Measurements from ENCODE around the gene TOR1A.
"Not testable (repeated sequence)": the region's sequence is repeated elsewhere in the genome, so short reads cannot be mapped to it uniquely, and the experiment has no call there.

TOR1A gene

DNA sequence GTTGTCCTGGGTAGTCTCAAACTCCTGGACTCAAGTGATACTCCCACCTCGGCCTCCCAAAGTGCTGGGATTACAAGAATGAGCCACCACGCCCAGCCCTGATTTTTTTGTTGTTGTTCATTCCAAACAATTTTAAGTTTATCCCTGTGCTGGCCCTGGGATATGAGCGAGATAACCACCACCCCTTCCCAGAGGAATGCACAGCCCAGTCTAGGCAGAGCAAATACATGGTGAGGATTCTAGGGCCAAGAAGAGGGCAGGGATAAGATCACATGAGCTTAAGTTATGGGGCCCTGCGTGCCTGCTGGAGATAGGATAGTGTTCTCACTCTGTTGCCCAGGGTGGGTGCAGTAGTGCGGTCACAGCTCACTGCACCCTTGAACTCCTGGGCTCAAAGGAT is 42.0 kb downstream of the TOR1A start:
- DNase-seq (ENCODE audit: low read depth) = no peak

DNA sequence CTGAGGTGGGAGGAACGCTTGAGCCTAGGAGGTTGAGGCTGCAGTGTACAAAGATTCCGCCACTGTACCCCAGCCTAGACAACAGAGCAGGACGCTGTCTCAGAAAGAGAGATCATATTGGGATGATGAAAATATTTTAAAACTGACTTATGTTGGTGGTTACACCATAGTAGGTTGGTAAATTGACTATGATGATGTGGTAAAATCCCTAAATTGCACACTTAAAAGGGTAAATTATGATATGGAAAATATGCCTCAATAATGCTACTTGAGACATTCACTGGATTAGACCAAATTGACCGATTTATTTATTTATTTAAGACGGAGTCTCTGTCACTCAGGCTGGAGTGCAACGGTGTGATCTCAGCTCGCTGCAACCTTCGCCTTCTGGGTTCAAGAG is 42.8 kb downstream of the TOR1A start:
- DNase-seq (ENCODE audit: low read depth) = no peak

DNA sequence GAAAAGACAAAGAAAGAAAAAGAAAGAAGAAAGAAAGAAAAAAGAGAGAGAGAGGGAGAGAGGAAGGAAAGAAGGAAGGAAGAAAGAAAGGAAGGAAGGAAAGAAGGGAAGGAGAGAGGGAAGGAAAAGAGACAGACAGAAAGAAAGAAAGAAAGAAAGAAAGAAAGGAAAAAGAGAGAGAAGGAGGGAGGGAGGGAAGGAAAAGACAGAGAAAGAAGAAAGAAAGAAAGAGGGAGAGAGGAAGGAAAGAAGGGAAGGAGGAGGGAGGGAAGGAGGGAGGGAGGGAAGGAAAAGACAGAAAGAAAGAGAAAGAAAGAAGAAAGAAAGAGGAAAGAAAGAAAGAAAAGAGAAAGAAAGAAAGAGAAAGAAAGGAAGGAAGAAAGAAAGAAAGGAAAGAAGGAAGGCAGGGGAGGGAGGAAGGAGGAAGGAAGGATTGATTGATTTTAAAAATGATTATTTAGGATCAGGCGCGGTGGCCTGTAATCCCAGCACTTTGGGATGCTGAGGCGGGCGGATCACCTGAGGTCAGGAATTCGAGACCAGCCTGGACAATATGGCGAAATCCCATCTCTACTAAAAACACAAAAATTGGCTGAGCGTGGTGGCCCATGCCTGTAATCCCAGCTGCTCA is 44.3 kb downstream of the TOR1A start:
- DNase-seq (ENCODE audit: low read depth) = no peak

DNA sequence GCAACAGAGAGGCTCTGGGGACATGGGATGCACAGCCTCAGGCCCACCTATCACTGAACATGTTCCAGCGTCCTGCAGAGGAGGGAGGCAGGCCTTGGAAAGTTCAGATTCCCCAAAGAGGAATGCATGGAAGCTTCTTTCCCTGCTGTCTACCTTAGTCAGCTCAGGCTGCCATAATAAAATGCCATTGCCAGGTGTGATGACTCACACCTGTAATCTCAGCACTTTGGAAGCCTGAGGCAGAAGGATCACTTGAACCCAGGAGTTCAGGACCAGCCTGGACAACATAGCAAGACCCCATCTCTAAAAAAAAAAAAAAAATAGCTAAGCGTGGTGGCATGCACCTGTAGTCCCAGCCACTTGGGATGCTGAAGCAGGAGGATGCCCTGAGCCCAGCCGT is 45.5 kb downstream of the TOR1A start:
- DNase-seq (ENCODE audit: low read depth) = no peak

DNA sequence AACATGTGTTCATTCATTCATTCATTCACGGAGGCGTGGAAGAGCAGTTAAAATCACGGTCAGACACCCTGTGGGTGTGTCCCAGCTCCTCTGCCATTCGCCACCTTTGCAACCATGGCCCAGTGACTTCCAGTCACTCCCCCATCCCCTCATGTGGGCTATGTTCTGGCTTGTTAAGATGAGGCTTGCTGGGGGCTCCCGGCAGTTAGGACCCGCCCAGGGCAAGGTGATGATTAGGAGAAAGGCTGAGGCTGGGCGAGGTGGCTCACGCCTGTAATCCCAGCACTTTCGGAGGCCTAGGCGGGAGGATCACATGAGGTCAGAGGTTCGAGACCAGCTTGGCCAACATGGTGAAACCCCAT is 46.2 kb downstream of the TOR1A start:
- DNase-seq (ENCODE audit: low read depth) = no peak

DNA sequence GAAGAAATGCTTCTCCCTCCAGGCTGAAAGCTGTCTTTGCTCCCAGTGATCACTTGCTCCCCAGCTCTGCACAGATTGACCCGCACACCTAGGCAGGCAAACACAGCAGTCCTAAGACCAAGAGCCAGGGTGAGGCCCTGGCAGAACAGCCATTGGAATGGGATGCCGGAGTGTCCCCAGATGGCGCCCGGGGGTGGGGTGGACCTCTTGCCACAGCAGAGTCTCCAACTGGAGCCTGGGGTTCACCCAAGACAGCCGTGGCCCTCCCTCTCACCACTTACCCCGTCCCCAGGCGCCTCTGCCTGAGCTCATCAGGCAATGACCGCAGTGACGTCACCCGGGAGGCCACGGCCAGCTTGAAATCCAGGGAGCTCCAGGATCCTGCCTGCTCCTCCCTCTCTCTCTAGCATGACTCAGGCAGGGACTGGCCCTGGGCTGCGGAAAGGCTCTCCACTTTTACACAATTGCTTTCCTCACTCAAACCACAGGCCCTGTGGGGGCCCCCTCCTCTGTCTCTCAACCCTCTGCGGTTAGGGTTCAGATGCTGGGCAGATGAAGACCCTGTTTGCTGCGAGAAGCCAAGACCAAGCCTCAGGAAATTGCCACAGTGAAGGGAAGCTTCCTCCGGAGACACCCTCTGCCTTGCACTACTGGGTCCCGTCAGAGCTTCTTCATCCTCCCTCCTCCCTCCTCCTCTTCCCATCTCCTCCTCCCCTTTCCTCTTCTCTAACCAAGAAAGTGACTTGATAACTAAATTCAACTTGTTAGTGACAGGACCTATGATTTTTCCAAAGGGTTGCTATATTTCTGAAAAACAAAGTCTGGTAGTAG is 46.8 kb downstream of the TOR1A start:
- peak; percentile 23 for DNase-seq (ENCODE audit: low read depth)

DNA sequence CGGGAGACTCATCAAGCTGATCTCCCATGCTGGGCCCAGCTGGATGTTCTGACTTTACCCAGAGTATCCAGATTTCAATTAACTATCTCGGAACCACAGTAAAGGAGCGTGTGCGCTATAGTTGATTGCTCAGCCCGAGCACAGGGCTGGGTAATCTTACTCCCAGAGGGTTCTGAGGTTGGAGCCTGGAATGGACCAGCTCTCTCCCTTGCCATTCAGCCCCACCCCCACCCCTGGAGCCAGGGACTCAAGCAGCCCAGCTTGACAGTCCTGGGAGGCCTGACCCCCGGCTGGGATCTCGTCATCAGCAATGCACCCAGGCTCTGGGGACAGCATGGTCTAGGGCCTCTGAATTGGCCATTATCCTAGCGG is 47.4 kb downstream of the TOR1A start:
- no peak for DNase-seq (ENCODE audit: low read depth)

DNA sequence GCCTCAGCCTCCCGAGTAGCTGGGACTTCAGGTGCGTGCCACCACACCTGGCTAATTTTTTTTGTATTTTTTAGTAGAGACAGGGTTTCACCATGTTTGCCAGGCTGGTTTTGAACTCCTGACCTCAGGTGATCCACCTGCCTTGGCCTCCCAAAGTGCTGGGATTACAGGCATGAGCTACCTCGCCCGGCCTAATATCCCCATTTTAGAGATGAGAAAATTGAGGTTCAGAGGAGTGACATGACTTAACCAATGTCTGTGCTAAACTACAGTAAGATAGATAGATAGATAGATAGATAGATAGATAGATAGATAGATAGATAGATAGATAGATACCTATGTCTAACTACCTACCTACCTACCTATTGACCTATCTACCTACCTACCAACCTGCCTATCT is 47.8 kb downstream of the TOR1A start:
- DNase-seq (ENCODE audit: low read depth) = not testable (repeated sequence)

DNA sequence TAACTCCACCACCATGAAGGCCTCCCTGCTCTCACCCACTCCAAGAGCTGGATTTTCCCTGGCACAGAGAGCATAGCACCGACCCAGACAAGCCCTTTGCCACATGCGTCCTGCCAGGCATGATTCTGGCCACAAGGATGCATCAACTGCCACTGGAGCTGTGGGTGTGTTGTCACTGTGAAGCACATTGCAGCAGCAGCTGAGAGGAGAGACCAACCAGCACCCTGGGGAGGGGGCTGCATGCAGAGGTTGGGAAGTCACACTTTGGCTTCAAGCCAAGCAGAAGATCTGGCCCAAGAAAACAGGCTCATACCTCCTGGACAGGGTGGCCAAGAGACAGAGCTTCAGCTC is 48.5 kb downstream of the TOR1A start:
- DNase-seq (ENCODE audit: low read depth) = no peak

DNA sequence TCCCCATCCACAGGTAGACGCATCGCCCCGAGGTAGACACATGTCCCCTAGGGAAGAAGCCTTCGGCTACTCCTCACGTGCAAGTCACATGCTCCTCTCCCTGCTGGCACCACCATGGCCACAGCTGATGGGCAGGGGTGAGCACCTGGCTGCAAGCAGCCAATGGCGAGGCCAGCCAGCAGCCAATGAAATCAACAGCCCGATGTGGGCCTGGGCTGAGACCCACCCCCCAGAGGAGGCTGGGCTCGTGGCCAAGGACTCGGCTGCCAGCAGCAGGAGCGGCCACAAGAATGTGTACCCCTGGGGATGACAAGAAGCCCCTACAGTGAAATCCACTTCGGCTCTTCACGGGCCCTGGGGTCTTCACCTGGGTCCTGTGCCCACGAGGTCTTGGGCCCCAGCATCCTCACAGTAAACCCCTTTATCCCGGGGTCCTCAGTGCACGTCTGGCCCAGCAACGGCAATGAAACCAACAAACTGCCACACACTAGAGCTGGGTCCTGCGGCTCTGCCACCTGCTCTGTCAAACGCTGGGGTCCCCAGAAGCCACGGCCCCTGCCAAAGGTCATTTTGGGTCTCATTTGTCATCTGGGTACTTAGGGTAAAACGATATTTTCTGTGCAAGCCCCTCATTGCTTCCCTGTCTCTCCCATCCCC is 49.0 kb downstream of the TOR1A start:
- DNase-seq (ENCODE audit: low read depth) = no peak

DNA sequence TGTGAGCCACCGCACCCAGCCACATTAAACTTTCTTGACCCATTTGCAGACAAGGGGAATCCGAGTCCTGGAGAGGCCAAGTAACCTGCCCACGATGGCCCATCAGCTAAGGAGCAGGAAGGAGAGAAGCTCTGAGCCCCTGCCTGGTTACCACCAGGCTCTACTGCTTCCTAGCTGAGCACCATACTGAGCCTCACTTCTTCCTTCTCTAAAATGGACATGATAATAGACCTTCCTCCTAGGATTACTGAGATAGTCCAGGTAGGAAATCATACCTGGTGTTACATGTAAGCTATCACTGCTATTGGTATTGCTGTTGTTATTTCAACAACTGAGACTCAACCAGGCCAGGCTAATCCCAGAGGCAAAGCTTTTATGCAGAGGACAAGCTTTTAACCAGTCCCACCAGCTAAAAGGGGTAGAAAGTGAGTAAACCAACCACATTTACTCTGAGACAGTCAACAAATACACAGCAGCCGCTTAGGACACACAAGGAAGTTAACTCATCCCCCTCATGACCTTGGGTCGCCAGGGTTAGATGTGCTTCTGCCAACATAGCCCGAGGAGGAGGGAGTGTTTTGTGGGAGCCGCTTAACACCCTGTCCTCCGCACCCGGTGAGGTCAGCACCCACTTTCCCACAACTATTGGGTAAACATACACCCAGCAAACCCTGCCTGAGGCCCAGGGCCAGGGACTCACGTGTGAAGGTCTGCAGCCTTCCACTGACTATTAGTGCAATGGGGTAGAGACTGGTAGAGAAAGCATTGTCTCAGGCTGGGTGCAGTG is 50.5 kb downstream of the TOR1A start:
- no peak for DNase-seq (ENCODE audit: low read depth)

DNA sequence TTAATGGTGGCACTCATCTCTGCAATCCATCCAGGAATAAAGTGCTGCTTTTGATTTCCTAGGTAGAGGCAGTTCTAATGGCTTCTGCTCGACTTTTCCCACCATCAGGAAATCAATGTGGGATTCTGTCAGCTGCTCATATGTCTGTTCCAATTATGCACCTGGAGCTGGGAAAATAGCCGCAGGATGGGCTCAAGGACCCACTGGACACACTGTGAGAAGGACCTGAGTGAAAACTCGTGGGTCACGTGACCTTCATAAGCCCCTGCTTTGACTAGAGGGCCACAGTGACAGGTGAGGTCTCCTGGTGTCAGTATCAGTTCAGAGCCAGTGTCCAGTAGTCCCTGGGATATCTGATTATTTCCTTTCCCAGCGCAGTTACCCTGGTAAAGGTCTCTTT is 53.2 kb downstream of the TOR1A start:
- DNase-seq (ENCODE audit: low read depth) = no peak

DNA sequence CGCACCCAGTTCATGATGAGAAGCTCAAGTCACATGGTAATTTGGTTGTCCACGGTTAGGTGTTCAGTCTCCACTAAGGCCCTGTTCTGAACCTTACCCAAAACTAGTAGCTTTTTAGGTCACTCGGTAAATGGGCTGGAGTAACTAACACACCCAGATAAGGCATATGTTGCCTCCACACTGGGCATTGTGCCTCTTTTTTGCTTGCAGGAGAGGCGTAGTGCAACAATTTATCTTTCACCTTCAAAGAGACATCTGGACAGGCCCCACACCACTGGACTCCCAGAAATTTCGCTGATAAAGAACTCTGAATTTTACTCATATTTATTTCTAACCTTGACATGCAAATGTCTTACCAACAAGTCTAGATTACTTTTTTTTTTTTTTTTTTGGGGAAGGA is 54.3 kb downstream of the TOR1A start:
- DNase-seq (ENCODE audit: low read depth) = no peak

DNA sequence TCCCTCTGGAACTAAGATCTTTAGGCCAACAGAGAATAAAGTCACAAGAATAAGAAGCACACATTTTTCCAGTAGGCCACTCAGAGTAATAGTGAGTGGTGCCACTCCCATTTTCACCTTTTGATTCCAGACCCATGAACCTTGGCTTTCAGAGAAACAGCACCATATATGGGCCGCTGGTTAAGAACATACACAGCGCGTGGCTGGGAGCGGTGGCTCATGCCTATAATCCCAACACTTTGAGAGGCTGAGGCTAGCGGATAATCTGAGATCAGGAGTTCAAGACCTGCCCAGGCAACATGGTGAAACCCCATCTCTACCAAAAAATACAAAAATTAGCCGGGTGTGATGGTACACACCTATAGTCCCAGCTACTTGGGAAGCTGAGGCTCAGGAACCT is 55.5 kb downstream of the TOR1A start:
- DNase-seq (ENCODE audit: low read depth) = no peak

DNA sequence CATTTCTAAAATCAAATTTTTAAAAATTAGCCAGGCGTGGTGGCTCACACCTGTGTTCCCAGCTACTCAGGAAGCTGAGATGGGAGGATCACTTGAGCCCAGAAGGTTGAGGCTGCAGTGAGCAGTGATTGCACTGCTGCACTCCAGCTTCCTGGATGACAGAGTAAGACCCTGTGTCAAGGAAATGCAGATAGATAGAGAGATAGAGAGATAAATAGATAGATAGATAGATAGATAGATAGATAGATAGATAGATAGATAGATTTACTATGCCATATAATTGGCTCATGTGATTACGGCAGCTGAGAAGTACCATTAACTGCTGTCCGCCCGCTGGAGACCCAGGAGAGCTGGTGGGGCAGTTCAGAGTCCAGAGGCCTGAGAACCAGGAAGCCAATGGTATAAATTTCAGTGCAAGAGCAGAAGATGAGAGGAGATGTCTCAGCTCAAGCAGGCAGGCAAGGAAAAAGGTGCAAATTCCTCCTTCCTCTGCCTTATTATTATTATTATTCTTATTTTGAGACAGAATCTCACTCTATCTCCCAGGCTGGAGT is 58.1 kb downstream of the TOR1A start:
- no peak for DNase-seq (ENCODE audit: low read depth)

DNA sequence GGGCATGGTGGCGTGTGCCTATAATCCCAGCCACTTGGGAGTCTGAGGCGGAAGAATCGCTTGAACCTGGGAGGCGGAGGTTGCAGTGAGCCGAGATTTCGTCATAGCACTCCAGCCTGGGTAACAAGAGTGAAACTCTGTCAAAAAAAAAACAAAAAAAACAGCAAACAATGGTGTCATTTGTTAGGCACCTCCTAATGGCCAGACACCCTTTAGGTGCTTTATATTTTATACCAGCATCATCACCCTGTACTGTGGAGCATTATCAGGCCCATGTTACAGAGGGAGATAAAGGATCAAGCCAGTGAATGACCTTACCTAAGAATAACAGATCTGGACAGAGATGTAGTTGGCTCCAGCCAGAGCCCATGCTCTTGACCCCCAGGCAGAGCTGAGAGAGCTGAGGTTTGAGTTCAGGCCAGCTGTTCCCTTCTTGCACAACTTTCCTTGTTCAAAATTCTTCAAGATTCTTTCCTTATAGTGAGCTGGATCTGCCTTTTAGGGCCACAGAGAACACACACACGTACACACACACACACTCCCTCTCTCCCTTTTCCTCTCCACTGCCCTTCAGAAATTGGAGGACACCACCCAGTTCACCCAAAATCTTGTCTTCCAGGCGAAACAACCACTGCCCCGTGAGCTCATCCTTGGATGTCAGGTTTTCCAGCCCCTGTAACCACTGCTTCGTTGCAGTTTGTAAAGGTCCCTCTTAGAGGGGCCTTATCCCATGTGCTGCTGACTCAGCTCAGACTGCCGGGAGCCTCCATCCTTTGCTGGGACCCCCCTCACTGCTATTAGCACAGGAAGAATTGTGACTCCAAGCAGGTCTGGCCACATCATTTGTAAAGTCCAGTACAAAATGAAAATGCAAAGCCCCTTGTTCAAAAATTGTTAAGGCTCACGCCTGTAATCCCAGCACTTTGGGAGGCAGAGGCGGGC is 60.7 kb downstream of the TOR1A start:
- no peak for DNase-seq (ENCODE audit: low read depth)

All from T-helper 22 cell (primary cell).